LNCaP clone FGC (cell line): ENCODE data around the gene BACH2.

Source experiments
- DNase-seq: peaks from one replicate; pipeline ENCODE4 v3.0.0-alpha.2; 2011; ENCODE audit warnings: low read depth
- H3K4me3 ChIP-seq: 2 replicates; pipeline ENCODE4 v1.5.1; 2011; ENCODE audit warnings: mild to moderate bottlenecking, low read depth, low read length, control low read depth
- CTCF ChIP-seq: IDR thresholded peaks from 2 replicates; pipeline ENCODE4 v1.5.1; 2012; ENCODE audit warnings: mild to moderate bottlenecking; ENCODE audit not compliant: control insufficient read depth, insufficient read depth; ENCODE audit errors: extremely low read depth

The BACH2 gene

GRCh38 chr6:90093558-90094073 lies 203.0 kb downstream of the BACH2 start:
- H3K4me3 ChIP-seq = no peak overlapping the region
- no peak for DNase-seq
- no peak for TF ChIP-seq CTCF

GRCh38 chr6:90090866-90091265 lies 205.8 kb downstream of the BACH2 start:
- no peak for TF ChIP-seq CTCF
- no peak for DNase-seq
- H3K4me3 ChIP-seq = no peak overlapping the region

- H3K4me3 ChIP-seq = no peak overlapping the region
- no peak for TF ChIP-seq CTCF
These were observed 208.6 kb downstream of the BACH2 start for GRCh38 chr6:90088009-90088408.

GRCh38 chr6:90087106-90087833 lies 209.4 kb downstream of the BACH2 start:
- DNase-seq = no peak
- TF ChIP-seq CTCF = no peak
- no peak overlapping the region for H3K4me3 ChIP-seq

More at GRCh38 chr6:90088009-90088408, 208.6 kb downstream of the BACH2 start:
- DNase-seq = no peak

GRCh38 chr6:90086517-90086916 lies 210.1 kb downstream of the BACH2 start:
- H3K4me3 ChIP-seq = no peak overlapping the region
- 0 out of 2 replicates have a peak, but pooled peaks have one; percentile 13 for TF ChIP-seq CTCF
- no peak for DNase-seq

- no peak for DNase-seq
- no peak overlapping the region for H3K4me3 ChIP-seq
- TF ChIP-seq CTCF = no peak
These were observed 212.8 kb downstream of the BACH2 start for GRCh38 chr6:90083891-90084290.

GRCh38 chr6:90082847-90083246 lies 213.8 kb downstream of the BACH2 start:
- H3K4me3 ChIP-seq = no peak overlapping the region
- no peak for DNase-seq
- no peak for TF ChIP-seq CTCF
